Ovary (tissue), 3 donors: Measurements from ENCODE around the gene NHSL2.

Experiments used
- EP300 ChIP-seq: sonication (generic); formaldehyde crosslinking; IDR thresholded peaks from one replicate; pipeline ENCODE4 v1.6.1; 2017; ENCODE audit warnings: antibody characterized with exemption
- POLR2A ChIP-seq: fragments of 450-650 bp; IDR thresholded peaks from one replicate; pipeline ENCODE4 v1.6.1; 2017; ENCODE audit warnings: antibody characterized with exemption, mild to moderate bottlenecking, moderate library complexity
- TF ChIP-seq, protein P1 (sequence below), 3 donors: fragments of 450-650 bp in 2 of 3; fragments of 200-600 bp in 1 of 3; IDR thresholded peaks; one replicate each; pipeline versions ENCODE4 v1.5.1 to v1.8.0; 2016 to 2022; ENCODE audit warnings: antibody characterized with exemption in 3 of 3, mild to moderate bottlenecking in 1 of 3
- donor health status: DM: no; HTN: no; CAD: no.

DNA sequence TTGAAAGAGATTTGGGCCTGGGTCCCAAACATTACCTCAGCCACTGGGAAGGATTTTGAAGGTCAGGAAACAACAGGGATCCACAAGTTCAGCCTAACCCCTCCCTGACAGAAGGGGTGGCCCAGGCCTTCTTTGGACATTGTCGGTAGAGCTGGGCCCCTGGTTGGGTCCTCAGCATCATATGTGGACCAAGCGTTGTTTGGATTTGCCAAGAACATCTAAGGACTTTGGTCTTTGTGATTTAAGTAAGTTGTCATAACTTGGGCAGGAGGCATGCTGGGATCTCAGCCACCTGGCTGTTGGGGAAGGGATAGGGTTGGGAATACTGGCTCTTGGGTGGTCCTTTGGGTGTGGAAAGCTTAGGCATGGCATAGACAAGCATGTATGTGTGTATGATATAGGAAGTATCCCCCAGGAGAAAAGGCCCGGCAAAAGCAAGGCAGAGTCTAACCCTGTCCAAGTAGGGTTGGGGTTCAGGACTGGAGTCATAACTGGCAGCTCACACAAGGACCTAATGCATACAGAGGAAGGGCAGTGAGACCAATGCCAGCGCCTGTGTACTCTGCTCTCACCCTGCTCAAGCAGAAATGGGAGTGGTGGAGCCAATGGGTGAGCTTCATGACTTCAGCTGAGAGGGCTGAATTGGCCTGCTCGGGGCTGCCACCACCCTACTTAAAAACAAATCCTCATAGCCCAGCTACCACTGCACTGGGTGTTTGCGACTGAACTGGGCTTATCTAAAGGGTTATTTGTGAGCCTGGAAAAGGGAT is 118.2 kb downstream of the NHSL2 start:
- TF ChIP-seq, protein P1, sequence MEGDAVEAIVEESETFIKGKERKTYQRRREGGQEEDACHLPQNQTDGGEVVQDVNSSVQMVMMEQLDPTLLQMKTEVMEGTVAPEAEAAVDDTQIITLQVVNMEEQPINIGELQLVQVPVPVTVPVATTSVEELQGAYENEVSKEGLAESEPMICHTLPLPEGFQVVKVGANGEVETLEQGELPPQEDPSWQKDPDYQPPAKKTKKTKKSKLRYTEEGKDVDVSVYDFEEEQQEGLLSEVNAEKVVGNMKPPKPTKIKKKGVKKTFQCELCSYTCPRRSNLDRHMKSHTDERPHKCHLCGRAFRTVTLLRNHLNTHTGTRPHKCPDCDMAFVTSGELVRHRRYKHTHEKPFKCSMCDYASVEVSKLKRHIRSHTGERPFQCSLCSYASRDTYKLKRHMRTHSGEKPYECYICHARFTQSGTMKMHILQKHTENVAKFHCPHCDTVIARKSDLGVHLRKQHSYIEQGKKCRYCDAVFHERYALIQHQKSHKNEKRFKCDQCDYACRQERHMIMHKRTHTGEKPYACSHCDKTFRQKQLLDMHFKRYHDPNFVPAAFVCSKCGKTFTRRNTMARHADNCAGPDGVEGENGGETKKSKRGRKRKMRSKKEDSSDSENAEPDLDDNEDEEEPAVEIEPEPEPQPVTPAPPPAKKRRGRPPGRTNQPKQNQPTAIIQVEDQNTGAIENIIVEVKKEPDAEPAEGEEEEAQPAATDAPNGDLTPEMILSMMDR (IDR thresholded peaks at IDR 0.05), result no peak
- TF ChIP-seq POLR2A (no peak), EP300 (no peak)
